NCI-H2196 (cell line): ENCODE results near the gene BCDIN3D.
"Not testable (repeated sequence)": the region's sequence is repeated elsewhere in the genome, so short reads cannot be mapped to it uniquely, and the experiment has no call there.

Source experiments
- DNase-seq: peaks from one replicate; lab custom pipeline; 2025; ENCODE audit not compliant: unreplicated experiment; lab: John Stamatoyannopoulos, UW

Gene BCDIN3D

DNA sequence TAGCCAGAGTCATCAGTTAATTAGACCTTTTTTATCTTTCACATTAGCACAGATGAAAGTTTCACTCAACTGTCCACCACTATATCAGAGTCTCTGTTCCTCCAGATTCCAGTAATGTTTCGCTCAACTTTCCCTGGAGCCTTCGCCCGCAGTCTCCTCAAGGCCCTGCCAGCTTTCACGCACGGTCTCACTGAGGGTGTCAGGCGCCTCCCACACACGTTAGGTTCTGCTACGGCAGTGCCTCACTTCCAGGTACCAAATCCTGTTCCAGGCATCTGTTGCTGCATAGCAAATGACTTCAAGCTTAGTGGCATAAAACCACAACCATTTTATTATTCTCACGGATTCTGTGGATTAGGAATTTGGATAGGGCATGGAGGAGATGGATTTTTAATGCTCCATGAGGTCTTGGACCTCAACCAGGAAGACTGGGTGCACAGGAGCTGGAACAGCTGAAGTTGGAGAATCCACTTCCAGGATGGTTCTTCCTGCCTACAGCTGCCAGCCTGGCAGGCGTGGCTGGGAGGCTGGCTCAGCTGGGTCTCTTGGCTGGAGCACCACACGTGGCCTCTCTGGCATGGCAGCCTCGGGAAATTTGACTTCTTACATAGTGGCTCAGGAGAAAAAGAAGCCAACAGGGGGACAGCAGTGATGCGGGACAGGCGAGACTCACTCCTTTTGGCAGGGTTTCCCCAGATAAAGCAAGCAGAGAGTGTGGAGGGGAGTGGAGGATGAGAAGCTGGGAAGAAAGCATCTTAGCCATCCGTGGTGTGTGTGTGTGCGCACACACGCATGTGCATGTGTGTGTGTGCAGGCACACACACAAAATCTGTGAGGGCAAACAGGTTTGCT lies 21.3 kb upstream of the BCDIN3D start:
- DNase-seq = peak; percentile 26

DNA sequence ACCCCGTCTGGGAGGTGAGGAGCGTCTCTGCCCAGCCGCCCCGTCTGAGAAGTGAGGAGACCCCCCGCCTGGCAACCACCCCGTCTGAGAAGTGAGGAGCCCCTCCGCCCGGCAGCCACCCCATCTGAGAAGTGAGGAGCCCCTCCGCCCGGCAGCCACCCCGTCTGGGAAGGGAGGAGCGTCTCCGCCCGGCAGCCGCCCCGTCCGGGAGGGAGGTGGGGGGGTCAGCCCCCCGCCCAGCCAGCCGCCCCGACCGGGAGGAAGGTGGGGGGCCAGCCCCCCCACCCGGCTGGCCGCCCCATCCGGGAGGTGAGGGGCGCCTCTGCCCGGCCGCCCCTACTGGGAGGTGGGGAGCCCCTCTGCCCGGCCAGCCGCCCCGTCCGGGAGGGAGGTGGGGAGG lies 18.0 kb upstream of the BCDIN3D start:
- DNase-seq = not testable (repeated sequence)

DNA sequence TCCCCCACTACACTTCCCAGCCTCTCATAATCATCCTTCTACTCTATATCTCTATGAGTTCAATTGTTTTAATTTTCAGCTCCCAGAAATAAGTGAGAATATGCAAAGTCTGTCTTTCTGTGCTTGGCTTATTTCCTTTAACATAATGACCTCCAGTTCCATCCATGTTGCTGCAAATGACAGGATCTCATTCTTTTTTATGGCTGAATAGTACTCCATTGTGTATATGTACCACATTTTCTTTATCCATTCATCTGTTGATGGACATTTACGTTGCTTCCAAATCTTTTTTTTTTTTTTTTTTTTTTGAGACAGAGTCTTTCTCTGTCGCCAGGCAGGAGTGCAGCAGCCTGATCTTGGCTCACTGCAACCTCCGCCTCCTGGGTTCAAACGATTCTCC lies 13.0 kb upstream of the BCDIN3D start:
- DNase-seq = not testable (repeated sequence)

DNA sequence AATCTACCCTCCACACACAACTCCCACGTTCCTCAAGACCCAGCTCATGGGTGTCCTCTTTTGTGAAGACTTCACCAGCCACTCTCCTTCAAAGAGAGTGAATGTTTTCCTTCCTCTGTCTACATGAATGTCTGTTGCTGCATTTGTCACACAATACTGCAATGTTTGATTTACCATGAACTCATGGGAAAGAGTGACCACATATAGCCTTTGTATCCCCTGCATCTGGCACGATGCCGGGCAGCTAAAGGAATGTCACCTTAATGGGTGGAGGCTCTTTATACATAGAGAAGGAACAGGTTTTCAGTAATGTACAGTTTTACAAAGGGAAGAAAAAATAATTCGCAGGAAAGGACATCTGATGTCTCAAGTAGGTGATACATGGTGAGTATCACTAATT lies 12.1 kb upstream of the BCDIN3D start:
- DNase-seq = no peak

DNA sequence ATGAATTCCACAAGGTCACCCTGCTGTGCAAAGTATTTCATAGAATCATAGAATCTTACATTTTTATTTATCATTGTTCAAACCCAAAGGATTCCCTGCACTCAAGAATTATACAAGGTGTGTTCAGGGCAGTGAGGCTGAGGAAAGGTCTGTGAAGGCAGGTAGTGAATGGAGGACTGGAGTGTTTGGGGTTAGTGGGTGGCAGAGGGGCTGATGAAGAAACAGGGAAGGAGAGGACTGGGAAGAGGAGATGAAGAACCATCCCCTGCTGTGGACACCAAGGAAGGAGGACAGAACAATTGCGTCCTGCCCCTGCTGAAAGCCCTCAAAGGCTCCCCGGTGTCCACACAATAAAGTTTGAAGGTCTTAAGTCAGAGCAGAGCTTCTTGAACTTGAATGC lies 10.8 kb upstream of the BCDIN3D start:
- DNase-seq = no peak

DNA sequence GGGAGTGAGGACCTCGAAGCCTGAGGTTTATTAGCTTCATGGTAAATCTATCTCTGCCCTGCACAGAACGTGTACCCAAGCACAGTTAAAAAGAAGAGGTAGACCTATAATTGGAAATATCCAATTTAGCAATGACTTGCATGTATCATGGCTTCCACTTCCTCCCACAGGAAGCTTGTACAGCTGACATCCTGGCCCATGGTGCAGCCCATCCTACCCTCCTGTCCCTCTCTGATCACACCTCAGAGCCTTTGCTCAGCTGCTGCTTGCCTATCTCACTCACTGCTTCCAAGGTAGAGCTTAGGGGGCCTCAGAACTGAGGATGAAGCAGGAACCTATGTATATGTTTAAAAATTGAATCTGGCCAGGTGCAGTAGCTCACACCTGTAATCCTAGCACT lies 4.3 kb upstream of the BCDIN3D start:
- DNase-seq = no peak

DNA sequence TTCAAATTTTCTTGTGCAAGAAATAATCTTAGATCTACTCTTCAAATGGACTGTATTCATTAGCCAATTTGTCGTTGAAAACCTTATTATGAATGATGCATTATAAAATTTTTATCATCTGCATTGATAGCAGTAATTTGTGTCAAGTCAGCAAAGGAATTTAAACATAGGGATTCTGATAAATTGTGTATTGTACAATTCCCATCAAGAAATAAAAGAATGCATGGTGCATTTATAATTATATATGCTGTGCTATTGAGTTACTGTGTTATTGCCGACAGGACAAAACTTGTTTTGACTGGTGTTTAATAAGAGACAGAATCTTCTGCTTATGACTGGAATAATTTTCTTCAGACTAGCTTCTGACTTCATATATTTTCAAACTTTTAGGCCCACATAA lies 3.1 kb upstream of the BCDIN3D start:
- DNase-seq = no peak

DNA sequence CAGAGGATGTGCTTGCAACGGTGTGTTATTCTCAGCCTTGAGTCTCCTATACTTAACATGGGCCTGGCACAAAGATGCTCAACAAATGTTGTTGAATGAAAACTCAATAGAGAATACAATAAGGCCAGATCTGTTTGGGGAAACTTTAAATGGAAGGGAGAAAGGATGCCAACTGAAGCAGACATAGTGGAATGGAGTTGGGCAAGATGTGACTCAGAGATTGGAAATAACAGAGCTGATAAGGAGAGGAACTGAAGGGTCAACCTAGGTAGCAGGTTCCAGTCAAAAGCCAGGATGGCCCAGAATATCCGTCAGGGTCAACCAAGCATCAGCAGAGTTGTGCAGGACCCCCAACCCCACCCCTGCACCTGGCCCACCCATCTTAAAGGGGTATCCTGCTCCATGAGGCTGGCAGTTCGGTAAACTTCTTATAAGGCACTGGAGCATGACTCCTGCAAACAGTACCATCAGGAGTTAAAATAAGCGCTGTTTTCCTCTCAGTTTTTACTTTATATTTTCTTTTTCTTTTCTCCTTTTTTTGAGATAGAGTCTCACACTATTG lies 1.1 kb upstream of the BCDIN3D start:
- no peak for DNase-seq

DNA sequence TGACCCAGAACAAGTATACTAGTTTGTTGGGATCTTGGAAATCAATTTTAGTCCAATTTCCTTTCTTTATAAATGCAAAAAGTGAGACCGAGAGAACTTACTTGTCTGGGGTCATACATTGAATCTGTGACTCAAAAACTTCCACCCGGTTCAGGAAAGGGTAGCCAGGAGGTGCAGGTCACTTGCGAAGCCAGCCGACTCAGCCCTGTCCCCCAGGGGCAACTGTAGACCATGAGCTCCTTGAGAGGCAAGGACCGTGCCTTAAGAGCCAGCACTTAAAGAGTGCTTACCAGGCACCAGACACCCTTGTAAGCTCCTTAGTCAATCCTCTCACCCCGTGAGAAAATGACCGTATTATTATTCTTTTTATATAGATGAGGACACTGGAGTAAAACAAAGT lies 505 bp upstream of the BCDIN3D start:
- DNase-seq = no peak

DNA sequence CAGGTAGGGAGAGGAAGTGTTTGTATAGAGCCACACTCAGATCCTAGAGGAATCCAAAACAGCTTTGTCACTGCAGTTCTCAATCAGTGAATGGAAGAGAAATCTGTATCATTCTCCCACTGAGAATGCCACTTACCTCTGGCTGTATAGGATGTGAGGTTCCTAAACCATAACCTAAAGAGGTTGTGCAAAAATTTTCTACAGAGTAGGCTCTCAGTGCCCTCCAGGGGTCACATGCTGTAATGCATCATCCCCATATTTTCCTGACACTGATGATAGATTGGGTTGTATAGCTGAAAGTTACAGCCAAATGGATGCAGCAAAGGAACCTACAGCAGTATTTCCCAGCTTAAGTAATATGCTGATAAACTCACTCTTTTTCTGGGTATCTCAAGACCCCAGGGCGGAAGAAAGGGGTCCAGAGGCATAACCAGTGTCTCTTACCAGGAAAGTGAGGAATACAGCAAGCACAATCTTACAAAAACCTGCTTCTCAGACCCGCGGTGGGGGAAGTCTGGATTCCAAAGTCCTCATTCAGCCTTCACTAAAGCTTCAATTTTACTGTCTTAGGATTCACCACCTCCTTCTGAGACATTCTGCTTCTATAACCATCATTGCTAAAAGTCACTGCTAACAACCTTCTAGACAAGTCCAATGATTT lies 3.8 kb downstream of the BCDIN3D start:
- peak; percentile 47 for DNase-seq

DNA sequence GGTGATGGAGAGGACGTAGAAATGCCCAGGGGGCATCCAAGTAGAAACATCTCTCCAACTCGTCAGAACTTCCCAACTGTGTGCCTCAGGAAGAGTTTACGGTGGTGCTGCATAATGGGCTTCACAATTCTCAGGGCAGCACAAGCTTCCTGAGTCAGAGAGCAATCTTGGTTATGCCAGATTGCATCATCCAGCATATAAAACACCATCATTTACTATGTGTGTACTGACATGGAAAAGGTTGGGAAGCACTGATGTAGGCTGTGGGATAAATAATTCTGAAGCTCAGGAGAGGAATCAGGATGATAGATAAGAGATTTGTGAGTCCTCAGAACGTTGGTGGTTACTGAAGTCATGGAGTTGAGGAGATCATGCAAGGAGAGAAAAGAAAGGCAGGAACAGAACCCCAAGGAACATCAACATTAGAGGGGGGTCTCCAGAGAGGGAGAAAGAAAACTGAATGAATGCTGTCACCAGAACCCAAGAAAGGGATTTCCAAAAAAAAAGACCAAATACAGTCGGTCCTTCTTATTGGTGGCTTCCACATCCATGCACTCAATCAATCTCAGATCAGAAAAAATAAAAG lies 10.0 kb downstream of the BCDIN3D start:
- no peak for DNase-seq

DNA sequence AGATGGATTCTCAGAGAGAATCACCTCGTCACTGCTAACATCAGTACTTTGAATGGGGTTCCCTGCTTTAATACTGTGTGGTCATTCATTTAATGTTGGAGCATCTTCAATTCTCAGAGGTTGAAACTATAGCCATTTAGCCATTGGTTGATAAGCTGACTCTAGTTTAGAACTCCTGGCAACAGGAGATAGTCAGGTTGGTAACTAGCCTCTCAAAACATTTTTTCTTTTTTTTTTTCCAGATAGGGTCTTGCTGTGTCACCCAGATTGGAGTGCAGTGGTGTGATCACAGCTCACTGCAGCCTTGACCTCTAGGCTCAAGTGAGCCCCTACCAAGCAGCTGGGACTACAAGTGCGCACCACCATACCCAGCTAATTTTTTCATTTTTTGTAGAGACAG lies 11.2 kb downstream of the BCDIN3D start:
- no peak for DNase-seq

DNA sequence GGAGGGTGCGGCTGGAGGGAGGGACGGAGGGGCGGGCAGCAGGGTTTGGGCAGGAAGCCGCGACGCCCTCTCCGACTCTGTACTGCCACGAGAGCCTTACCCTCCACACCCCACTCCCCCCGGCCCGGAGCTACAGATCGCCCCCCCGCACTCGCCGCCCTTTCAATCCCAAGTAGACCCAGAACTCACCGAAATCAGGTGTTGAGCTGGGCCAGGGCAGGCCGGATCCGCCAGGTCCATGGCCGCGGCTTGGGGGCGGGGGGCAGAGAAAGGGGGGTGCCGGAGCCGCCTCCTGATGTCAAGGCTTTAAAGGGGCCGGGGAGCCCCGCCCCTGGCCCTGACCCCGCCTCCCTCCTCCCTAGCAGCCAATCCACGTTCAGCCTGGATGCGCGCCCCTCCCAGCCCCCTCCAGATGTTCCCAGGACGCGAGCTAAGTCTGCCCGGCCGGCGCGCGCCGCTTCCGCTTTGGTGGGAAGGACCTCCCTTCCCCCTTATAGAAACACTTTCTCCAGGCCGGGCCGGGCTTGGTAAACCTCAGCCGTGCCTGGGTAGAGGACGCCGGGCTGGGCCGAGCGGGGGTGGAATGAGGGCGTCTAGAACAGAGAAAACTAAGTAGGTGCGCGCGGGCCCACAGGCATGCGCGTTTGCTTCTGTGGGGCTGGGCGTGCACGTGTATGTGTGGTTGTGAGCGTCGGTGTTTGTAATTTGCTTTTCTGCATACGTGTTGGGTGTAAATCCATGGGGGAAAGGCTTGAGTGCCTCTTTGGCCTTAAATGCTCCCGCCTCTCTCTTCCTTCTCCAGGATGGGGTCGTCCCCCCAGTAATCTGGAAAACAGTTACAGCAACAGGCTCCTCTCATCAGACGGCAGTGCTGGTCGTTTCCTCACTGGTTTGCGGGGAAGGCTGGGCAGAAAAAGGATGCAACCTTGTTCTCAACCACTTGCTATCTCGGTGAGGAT lies 14.5 kb downstream of the BCDIN3D start, which contains the start of gene NCKAP5L:
Gene NCKAP5L, minus strand, starts transcription at position 281 of the 959 bp plus-strand sequence. CDS start 24,369 bp downstream, outside the sequence.
- peak; percentile 95 for DNase-seq

DNA sequence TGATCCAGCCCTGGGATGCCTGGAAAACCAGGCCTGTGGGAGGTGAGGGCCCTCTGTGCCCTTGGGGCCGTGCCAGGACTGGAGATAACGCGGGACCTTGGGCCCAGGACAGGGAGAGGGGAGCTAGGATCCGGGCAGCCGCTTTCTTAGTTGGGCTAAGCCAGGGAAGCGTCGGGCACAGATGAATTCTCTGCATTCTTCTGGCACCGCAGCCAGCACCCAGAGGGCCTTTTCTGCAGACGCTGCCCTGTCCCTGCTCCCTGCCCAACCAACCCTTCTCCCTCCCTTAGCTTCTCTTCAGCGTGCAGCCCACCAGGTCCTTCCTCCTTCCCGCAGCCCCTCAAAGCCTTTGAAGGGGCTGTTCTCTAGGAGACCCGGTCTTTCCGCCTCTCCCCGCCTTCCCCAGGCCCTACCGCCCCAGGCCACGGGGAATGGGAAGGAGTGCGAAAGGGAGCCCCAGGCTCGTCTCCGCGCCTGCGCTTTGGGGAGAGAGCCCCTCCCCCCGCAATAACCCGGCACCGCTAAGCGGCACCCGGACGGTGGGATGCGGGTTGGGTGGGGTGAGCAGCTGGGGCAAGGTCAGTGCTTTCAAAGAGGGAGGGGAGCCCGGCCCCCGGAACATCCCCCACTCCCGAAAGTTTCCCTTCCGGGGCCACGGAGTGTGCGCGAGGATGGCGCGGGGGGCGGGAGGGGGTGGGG lies 15.4 kb downstream of the BCDIN3D start:
- peak; percentile 38 for DNase-seq

DNA sequence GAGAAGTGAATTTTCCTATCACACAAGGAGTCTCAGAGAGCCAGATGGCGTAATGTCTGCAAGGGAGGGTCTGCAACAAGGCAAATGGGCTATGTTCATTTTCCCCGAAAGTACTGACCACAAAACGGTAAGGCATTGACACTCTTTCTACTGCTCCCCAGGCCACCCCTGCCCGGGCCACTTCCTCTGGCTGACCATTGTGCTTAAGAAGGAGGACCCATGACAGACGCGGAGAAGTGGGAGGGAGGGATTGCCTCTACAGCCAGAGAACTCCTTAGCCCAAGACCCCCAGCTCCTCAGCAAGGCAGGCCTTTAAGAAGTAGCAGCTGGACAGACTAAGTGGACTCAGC lies 15.9 kb downstream of the BCDIN3D start:
- no peak for DNase-seq

DNA sequence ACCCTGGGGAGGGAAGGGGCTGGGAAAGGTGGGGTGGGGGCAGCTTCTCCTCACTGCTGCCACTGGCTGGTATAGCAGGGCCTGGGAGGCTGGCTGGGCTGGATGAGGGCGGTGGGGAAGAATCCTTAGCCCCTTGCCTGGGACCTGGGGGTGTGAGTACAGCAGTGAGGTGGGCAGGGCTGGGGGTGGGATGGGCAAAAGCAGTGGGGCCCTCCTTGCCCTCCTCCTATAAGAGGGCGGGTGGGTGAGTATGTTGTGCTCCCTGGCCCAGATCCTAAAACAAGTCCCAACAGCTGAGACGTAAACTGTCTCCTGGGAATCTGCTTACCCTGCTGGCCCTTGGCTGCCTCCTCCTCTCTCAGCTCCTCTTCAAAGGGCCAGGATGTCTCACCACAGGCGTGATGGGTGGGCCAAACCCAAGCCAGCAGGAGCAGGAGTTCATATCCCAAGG lies 16.9 kb downstream of the BCDIN3D start:
- DNase-seq = no peak

DNA sequence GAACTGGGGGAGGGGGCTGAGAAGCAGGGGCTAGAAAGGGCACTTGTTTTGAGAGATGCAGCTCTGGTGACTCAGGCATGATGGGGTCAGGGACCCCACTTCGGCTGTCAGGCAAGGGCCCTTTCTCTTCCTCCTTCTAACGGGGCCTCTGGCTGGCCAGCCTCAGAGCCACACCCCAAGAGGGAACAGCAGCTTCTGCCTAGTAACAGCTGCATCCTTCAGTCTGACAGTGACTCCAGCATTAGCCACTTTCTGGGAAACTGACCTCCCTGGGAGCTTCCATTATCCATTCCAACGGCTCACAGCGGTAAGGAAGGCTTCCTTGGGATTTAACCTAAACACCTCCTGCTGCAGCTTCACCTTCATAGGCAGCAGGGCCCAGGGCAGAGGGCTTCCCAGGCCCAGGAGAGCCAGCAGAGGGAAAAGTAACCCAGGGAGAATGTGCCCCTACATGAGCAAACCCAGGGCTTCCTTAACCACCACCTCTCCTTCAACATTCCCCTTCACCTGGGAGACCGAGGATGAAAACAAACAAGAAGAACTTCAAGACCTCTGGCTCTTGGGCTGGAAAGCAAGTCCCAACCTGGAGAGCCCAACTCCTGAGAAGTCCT lies 17.4 kb downstream of the BCDIN3D start:
- DNase-seq = no peak

DNA sequence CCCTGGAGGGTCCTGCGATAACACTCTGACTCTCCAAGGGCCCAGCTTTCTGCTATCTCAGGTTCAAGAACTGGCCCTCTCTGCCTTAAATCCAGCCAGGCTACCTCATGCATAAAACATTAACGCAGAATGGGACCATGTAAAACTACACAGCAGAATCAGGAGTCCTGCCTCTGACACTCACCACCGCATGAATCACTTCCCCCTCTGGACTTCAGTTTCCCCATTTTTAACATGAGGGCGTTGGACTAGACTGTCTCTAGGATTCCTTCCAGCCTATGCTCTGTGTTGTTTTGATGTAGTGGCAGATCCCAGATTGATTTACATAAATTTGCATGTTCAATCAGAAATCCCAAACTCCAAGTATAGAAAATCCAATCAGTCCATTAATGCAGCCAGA lies 18.0 kb downstream of the BCDIN3D start:
- no peak for DNase-seq

DNA sequence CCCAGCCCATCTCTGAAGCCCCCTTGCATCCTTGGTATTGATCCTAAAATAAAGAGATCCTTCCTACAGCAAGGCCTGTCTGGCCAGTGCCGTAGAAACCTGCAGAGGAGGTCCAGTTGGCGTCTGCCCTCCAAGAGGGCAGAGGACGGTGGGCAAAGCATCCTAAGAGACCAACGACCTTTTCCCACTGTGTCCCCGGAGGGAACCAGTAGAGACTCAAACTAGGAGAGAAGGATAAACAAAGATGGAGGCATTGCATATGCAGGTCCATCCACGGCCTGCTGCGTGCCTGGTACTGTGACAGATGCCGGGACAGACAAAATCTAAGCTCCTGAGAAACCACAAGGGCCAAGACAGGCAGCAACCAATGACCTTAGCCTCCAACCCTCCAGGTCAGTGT lies 18.5 kb downstream of the BCDIN3D start:
- DNase-seq = no peak

DNA sequence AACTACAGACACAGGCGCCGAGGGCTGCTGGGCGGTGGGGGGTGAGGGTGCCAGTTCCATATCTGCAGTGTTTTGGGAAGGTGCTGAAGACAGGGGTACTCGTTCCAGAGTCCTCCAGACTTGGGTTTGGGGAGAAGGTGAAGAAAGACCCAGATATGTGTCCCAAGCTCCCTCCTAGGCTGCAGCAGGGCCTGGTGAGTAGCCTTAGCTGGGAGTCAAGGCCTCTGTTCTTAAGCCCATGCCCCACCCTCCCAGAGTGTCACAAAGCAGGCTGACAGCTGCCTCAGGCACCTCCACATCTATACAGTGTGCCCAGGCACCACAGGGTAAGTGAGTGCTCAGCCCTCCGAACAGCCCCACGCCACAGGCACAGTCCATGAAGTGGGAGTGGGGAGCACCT lies 19.0 kb downstream of the BCDIN3D start:
- no peak for DNase-seq
